Putamen (tissue), 1 donor: ENCODE measurements around the gene ZNF292.
"Not testable (repeated sequence)": the region's sequence is repeated elsewhere in the genome, so short reads cannot be mapped to it uniquely, and the experiment has no call there.

Experiments
- DNase-seq: peaks from one replicate; pipeline ENCODE4 v3.0.0-alpha.2; 2016; ENCODE audit warnings: low spot score

ZNF292 gene

DNA sequence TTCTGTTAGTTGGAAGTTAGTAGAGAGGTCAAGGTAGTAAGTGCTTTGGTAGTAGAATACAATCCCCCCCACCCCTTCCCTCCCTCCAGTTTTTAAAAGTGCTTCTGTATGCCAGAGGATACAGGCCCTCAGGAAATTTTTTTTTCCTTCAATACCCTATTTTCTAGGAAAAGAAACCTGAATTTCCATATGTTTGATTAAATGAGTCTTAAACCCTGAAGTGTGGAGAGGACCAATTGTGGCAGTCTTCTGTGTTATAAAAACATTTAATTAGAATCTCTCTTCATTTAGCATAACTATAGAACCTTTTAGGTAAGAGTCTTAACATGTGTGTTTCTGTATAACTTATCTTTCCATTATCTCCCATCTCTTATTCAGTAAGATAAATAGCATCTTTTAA is 59.5 kb downstream of the ZNF292 start:
- DNase-seq, result no peak

DNA sequence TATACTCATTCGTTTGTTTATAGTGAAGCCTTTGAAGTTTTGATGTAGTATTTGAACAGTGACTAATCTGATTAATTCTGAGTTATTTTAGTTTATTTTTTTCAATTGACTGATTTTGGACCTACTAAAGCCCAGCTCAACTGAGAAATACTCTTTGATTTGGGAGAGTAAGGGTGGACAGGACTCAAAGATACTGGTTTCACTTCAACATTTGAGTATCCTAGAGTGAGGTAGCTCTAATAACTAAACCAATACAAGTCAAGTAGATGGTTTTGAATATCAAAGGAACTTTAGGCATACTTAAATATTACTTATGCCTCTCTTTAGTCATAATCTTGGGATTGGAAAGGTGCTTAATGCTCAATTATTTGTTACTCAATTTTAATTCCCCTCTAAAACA is 65.6 kb downstream of the ZNF292 start:
- no peak for DNase-seq

DNA sequence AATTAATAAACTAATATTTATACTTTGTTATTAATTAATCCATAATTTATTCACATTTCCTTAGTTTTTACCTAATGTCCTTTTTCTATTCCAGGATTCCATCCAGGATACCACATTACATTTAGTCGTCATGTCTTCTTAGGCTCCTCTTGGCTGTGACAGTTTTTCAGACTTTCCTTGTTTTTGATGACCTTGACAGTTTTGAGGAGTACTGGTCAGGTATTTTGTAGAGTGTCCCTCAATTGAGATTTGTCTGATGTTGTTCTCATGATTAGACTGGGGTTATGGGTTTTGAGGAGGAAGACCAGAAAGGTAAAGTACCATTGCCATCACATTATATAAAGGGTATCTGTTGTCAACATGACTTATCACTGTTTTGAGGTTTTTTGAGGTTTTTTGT is 67.3 kb downstream of the ZNF292 start:
- no peak for DNase-seq

DNA sequence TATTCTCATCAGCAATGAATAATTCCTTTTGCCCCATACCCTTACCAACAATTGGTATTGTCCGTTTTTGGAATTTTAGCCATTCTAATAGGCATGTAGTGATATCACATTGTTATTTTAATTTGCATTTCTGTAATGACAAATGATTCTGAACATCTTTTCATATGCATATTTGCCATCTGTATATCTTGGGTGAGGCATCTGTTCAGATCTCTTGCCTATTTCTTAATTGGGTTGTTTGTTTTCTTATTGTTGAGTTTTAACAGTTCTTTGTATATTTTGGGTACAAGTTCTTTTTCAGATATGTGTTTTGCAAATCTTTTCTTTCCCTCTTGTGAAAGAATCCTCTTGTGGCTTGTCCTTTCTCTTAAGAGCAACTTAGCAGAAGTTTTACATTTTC is 69.6 kb downstream of the ZNF292 start:
- no peak for DNase-seq

DNA sequence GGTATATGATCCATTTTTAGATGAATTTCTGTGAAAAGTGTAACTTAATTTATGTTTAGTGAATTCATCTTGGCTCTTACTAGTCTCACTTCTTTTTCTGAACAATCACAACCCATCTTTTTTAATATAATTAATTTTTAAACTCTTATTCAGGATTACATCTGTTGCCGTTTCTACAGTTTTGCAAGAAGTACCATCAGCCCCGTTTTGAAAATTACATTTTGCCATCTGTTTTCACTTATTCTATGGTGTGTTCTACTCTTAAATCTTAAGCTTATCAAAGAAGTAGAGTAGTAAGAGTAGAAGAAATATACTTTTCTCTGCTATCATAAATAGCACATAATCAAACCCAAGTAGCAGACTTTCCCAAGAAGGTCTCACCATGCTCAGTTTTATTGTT is 70.1 kb downstream of the ZNF292 start:
- no peak for DNase-seq

DNA sequence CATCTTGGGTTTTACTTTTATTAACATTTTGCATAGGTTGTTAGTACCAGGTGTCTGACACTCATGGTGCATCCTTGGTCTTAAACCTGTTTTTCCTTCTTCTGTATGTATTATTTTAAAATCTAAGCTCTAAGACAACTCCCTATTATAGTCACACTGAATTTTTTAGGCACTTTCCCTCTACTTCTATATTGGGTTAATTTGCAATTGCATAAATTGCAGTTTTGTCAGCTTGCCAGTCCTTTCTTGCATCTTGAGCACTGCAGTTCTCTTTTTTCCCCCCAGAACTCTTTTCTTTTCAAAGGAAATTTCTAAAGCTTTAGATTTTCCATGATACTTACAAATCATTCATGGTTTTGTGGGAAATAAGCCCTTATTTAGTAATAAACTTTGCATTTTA is 70.6 kb downstream of the ZNF292 start:
- DNase-seq, result no peak

DNA sequence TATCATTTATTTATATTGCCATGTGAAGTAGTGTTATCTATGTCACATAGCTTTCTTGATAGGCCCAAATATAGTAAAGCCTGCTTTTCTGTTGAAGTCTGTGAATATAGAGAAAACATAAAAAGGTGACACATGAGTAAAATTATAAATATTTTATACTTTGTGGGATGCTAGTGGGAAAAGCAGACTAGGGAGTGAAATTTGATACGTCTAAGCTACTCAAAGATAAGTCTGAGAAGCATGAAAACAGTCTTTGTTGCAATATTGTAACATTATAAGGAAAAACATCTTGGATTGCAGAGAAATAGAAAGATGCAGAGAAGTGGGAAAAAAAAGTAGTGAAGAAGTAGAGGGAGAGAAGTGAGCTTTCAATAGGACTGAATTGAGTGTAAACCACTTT is 75.4 kb downstream of the ZNF292 start:
- DNase-seq, result no peak

DNA sequence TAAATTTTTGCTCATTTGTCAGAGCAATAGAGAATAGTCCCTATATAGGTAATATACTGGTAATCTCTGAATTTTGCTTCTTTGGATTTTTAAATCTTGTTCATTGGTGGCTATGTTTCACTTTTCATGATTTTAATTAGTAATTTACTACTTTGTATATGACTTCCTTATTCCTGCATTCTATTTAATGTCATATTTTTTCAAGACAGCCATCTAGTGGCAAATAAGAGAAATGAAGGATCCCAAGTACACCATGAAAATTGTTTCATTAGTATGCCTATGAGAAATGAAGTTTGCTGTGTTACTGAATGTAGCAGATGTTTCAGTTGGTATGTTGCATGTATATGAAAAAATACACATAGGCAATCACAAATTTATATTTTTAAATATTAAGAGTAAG is 82.4 kb downstream of the ZNF292 start:
- DNase-seq, result no peak

DNA sequence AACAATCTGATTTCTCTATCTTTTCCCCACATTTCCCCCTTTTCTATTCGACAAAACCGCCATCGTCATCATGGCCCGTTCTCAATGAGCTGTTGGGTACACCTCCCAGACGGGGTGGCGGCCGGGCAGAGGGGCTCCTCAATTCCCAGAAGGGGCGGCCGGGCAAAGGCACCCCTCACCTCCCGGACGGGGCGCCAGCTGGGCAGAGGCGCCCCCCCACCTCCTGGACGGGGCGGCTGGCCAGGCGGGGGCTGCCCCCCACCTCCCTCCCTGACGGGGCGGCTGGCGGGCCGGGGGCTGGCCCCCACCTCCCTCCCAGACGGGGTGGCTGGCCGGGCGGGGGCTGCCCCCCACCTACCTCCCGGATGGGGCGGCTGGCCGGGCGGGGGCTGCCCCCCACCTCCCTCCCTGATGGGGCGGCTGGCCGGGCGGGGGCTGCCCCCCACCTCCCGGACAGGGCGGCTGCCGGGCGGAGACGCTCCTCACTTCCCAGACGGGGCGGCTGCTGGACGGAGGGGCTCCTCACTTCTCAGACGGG is 83.8 kb downstream of the ZNF292 start:
- not testable (repeated sequence) for DNase-seq

DNA sequence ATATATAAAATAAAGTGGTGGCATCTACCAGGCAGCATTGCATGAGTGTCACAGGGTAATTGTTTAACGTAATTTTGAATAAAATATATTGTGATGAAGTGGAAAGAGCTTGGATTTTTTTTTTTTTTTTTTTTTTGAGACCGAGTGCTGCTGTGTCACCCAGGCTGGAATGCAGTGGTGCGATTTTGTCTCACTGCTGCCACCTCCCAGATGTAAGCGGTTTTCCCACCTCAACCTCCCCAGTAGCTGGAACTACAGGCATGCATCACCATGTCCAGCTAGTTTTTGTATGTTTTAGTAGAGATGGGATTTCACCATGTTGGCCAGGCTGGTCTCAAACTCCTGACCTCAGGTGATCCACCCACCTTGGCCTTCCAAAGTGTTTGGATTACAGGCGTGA is 85.9 kb downstream of the ZNF292 start:
- DNase-seq, result no peak

DNA sequence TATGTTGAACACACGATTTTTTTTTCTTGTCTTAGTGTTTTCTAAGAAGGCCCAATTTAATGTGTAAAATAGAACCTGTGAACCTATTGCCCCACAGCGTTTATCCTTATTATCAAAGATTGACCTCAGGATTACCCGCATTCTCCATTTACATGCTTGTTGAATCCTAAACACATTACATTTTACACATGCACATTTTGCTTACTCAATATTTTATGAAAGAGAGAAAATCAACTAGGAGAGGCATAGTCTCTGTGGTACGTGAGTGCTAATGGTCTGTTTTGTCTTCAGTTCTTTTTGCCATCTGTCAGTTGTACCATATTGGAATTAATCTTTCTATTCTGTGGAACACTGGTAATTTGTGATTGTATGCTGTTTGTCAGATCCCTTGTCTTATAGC is 86.9 kb downstream of the ZNF292 start:
- DNase-seq, result no peak

DNA sequence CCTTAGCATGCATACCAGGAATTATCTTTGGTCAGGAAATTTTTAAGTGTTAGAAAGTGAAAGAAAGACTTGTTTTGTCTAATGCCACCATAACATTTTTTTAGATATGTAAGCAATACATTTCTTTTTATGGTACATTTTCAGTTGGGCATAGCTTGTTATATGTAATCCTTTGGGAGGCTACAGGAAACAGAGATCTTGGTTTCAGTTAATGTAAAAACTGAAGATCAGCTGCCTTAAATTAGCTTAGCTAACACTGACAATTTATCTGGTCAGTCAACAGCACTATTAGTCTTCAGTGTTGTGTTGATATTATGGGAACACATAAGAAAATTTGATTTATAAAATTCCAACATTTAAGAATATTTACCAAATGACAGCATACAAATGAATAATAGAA is 88.4 kb downstream of the ZNF292 start:
- no peak for DNase-seq

DNA sequence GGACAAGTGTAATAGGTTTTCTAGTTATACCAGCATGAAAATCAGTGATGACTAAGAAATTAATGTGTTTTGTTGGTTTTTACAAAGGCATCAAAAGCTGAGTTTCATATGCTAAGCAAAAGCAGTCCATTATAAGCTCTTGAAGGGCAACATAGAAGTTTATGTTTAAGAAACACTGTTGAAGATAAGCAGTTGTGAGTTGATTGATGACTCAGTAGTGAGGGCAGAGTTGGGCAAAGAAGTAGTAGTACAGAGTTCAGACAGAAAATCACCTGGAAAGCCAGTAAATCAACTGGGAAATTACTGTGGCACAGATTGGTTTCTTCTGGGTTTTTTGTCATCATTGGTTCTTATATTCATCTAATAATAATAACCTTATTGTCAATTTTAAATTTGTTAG is 89.0 kb downstream of the ZNF292 start:
- no peak for DNase-seq

DNA sequence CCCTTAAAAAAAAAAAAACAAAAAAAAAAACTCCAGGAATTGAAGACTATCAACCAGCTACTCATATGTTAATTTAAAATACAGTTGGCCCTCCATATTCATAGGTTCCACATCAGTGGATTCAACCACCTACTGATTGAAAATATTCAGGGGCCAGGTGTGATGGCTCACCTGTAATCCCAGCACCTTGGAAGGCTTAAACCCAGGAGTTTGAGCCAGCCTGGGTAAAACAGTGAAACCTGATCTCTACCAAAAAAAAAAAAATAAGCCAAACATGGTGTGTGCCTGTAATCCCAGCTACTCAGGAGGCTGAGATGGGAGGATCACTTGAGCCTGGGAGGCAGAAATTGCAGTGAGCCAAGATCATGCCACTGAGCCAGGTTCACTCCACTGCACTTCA is 94.7 kb downstream of the ZNF292 start:
- DNase-seq, result no peak

DNA sequence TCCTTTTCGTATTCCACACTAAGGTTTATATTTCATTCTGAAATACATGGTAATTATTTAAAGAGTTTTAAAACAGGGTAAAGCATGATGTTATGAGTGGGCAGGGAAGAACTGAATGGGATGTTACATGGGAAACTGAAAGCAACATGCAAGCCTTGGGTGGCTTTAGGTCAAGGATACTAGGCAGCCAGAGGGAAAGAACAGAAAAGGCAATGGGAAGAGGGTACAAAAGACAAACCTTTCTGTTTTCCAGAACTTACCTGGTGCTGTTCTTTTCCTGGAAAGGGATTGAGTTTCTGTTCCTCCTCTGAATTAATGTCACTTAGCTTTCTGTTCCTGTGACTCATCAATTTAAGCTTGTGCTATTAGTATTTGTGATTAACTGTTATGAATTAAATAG is 95.9 kb downstream of the ZNF292 start:
- no peak for DNase-seq

DNA sequence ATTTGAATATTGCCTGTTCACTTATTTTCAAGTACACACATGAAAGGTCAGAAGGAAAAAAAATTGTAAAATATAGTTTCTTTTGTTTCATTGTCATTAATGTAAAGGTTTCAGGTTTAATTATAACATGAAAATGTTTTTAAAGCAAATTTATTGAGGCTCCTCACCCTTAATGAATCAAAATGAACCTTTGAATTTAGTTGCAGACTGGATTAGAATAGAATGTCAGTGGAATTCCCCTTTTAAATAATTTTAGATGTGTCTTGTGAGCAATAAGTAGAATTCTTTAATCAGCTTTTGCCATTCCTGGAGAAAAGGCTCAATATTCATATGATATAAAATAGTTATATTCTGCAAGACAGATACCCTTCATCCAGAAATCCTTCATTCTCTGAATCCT is 96.4 kb downstream of the ZNF292 start:
- DNase-seq, result no peak

DNA sequence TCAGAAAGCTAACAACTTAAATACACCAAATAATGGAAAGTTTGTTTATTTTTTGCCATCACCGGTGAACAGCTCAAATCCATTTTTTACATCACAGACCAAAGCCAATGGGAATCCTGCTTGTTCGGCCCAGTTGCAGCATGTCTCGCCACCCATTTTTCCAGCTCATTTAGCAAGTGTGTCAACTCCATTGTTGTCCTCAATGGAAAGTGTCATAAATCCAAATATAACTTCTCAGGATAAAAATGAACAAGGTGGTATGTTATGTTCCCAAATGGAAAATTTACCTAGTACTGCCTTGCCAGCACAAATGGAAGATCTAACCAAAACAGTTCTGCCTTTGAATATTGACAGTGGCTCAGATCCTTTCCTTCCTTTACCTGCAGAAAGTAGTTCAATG is 101.7 kb downstream of the ZNF292 start:
- no peak for DNase-seq

DNA sequence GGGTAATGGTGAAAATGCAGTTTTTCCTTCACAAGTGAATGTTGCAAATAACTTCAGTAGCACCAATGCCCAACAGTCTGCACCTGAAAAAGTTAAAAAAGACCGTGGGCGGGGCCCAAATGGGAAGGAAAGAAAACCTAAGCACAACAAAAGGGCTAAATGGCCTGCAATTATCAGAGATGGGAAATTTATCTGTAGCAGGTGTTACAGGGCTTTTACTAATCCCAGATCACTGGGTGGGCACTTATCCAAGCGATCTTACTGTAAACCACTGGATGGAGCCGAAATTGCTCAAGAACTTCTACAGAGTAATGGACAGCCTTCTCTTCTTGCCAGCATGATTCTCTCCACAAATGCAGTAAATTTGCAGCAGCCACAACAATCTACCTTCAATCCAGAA is 102.2 kb downstream of the ZNF292 start:
- no peak for DNase-seq

DNA sequence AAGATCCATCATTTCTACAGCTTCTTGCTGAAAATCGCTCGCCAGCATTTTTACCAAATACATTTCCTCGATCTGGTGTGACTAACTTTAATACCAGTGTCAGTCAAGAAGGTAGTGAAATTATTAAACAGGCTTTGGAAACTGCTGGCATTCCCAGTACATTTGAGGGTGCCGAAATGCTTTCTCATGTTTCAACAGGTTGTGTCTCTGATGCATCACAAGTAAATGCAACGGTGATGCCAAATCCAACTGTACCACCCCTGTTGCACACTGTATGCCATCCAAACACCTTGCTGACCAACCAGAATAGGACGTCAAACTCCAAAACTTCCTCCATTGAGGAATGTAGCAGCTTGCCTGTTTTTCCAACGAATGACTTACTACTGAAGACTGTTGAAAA is 102.6 kb downstream of the ZNF292 start:
- no peak for DNase-seq

DNA sequence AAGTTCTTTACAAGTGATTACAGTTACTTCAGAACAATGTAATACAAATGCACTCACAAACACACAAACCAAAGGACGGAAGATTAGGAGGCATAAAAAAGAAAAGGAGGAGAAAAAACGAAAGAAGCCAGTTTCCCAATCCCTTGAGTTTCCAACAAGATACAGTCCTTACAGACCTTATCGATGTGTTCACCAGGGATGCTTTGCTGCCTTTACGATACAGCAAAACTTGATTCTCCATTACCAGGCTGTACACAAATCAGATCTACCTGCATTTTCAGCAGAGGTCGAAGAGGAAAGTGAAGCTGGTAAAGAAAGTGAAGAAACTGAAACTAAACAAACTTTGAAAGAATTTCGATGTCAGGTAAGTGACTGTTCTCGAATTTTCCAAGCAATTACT is 104.4 kb downstream of the ZNF292 start:
- no peak for DNase-seq

DNA sequence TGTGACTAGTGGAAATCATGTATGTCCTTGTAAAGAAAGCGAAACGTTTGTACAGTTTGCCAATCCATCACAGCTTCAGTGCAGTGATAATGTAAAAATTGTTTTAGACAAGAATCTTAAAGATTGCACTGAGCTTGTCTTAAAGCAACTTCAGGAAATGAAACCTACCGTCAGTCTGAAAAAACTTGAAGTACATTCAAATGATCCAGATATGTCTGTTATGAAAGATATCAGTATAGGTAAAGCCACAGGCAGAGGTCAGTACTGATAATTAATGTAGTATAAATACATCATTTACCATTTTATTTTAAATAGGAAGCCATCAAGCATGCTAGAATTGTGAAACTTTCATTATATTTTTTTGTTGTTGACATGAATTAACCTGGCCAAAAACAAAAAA is 106.2 kb downstream of the ZNF292 start:
- no peak for DNase-seq

DNA sequence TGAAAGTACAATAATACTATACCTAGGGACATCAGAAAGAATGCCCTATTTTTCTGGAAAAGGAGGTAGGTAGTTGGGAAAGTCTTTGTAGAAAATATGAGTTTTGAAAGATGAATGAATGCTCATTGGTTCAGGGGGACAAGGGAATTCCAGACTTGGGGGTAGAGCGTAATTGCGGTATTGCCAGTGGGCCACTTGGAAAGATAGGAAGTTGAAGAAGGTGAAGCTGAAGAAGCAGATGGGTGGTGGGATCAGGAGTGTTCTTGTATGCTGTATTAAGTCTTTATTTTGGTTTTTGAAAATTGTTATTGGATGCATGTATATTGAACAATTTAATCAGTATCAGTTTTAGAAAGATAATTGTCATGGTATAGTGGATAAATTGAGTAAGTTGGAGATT is 109.1 kb downstream of the ZNF292 start:
- DNase-seq, result no peak

DNA sequence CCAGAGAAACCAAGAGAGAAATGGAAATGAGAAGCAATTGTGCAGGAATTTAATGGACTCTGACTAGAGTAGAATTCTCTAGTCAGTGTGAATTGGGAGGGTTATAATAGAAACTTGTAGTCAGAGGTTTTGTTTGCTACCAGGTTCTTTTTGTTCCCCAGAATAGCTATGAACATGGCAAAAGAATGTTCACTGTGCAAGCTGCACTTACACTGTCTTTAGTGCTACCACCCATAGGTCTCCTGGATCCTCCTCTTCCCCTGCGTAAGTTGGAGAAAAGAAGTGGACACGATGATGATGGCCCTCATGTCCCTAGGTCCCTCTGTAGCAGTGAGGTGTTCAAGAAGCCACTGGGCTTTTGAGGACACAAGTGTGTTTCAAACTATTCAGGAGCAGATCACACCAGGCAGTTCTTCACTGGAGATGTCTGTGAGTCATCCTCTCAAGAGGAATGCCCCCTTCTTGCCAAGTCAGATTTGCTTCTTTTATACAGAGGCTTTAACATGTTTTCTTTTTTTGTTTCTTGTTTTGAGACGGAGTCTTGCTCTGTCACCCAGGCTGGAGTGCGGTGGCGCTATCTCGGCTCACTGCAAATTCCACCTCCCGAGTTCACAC is 119.4 kb downstream of the ZNF292 start:
- no peak for DNase-seq

DNA sequence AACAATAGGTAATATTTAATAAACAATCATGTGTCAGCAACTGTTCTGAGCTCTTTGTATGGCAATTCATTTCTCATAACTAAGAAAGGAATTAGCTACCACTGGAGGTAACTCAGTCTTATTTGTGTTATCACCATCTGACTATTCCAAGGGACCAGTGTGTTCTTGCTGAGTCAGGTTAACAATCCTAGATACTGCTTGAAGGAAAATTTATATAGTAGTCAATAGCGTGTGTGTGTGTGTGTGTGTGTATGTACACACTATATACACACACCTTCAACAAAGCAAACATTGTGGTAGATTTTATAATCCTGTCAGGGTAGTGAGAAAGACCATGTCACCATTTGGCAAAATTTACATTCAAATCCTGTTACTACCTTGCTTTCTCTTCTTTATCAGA is 121.3 kb downstream of the ZNF292 start:
- no peak for DNase-seq

DNA sequence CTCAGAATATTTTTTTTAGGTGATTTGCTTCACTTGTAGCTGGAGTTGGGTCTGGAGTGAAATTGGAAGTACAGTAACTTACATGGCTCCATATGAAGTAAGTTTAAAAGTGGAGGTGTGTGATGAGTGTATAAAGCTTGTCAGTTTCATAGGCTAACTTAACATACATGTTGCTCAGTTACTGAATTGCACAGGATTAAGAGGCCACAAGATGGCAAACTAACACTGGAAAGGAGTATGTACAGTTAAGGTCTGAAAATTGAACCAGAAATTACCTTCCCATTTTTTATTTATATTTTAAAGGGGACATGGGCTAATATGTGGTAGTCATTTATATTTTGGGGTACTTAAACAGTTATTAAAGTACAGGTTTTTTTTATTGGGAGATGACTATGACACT is 121.8 kb downstream of the ZNF292 start:
- DNase-seq, result no peak
